SK-N-SH (cell line): ENCODE results near the gene PLCB1. TPM values are rescaled to one million over a fixed set of nuclear protein-coding genes. Genes with fewer than 3 reads are reported as not detected.
"Not testable (repeated sequence)": the region's sequence is repeated elsewhere in the genome, so short reads cannot be mapped to it uniquely, and the experiment has no call there.

Source experiments
- CTCF ChIA-PET: fragments of 300-600, 350-600 bp; formaldehyde crosslinking; extraction: SDS; loops from one replicate; lab custom pipeline; 2021; lab: Yijun Ruan, JAX
- POLR2A ChIA-PET: fragments of 350-600 bp; sonication (Branson Sonifier 250); formaldehyde crosslinking; extraction: SDS; loops from one replicate; lab custom pipeline; 2020; ENCODE audit warnings: antibody characterized with exemption, inconsistent platforms; lab: Yijun Ruan, JAX
- DNase-seq: peaks from one replicate; pipeline ENCODE4 v3.0.0; 2012
- H2AFZ ChIP-seq: fragments of 200-600 bp; sonication (generic); 2 replicates; pipeline ENCODE4 v1.8.1; 2016; ENCODE audit warnings: antibody characterized with exemption, mild to moderate bottlenecking, low read depth
- H3F3A ChIP-seq: fragments of 200-600 bp; sonication (generic); replicated peaks from 2 replicates; pipeline ENCODE3; 2016; ENCODE audit warnings: antibody characterized with exemption, mild to moderate bottlenecking; ENCODE audit not compliant: insufficient read depth
- H3K27ac ChIP-seq, 2 experiments: fragments of 200-500 bp in 1 of 2; fragments of 200-600 bp in 1 of 2; sonication (Bioruptor generic) in 1 of 2; sonication (generic), shearing (Covaris generic) in 1 of 2; 2 replicates each; pipeline versions ENCODE4 v1.5.1 to v1.6.1; 2014 to 2016; ENCODE audit warnings: low read depth in 2 of 2, inconsistent platforms in 1 of 2, low read length in 1 of 2, mild to moderate bottlenecking in 1 of 2, mixed read lengths in 1 of 2
- H3K27me3 ChIP-seq: fragments of 200-600 bp; sonication (generic), shearing (Covaris generic); 2 replicates; pipeline ENCODE4 v1.6.1; 2016; ENCODE audit warnings: mixed run types; ENCODE audit not compliant: insufficient read depth
- H3K36me3 ChIP-seq, 2 experiments: fragments of 200-500 bp in 1 of 2; fragments of 200-600 bp in 1 of 2; sonication (Bioruptor generic) in 1 of 2; sonication (generic) in 1 of 2; replicated peaks in 1 of 2; 2 replicates each; pipeline versions ENCODE3 to v1.5.1; 2014 to 2016; ENCODE audit warnings: low read length in 1 of 2, mild to moderate bottlenecking in 1 of 2; ENCODE audit not compliant: insufficient read depth in 2 of 2, control insufficient read depth in 1 of 2
- H3K4me1 ChIP-seq, 2 experiments: fragments of 200-500 bp in 1 of 2; fragments of 200-600 bp in 1 of 2; sonication (Bioruptor generic) in 1 of 2; sonication (generic), shearing (Covaris generic) in 1 of 2; 2 replicates each; pipeline versions ENCODE4 v1.5.1 to v1.6.1; 2014 to 2016; ENCODE audit warnings: low read depth in 1 of 2, low read length in 1 of 2, mixed run types in 1 of 2; ENCODE audit not compliant: insufficient read depth in 2 of 2, control insufficient read depth in 1 of 2
- H3K4me2 ChIP-seq: fragments of 200-600 bp; sonication (generic), shearing (Covaris generic); 2 replicates; pipeline ENCODE4 v1.6.1; 2017; ENCODE audit warnings: mixed run types
- H3K4me3 ChIP-seq, 2 experiments: fragments of 200-500 bp in 1 of 2; fragments of 200-600 bp in 1 of 2; sonication (Bioruptor generic) in 1 of 2; sonication (generic), shearing (Covaris generic) in 1 of 2; 2 replicates each; pipeline versions ENCODE4 v1.5.1 to v1.8.1; 2014 to 2016; ENCODE audit warnings: low read depth in 2 of 2, inconsistent platforms in 1 of 2, low read length in 1 of 2, mild to moderate bottlenecking in 1 of 2, mixed read lengths in 1 of 2, moderate library complexity in 1 of 2
- H3K79me2 ChIP-seq: fragments of 200-600 bp; sonication (generic); 2 replicates; pipeline ENCODE4 v1.8.1; 2017; ENCODE audit warnings: mild to moderate bottlenecking; ENCODE audit not compliant: insufficient read depth
- H3K9ac ChIP-seq: fragments of 200-600 bp; sonication (generic); 2 replicates; pipeline ENCODE4 v1.6.1; 2017; ENCODE audit warnings: mixed run types
- H3K9me2 ChIP-seq: fragments of 200-600 bp; sonication (generic); 2 replicates; pipeline ENCODE4 v1.6.1; 2017; ENCODE audit warnings: mixed run types
- H3K9me3 ChIP-seq: fragments of 200-600 bp; sonication (generic); 2 replicates; pipeline ENCODE4 v1.6.1; 2017; ENCODE audit warnings: mixed run types, mild to moderate bottlenecking, moderate library complexity
- H4K20me1 ChIP-seq: fragments of 200-600 bp; sonication (generic); 2 replicates; pipeline ENCODE4 v1.6.1; 2017; ENCODE audit warnings: mild to moderate bottlenecking, mixed run types; ENCODE audit not compliant: insufficient read depth
- GABPA ChIP-seq: IDR thresholded peaks from 2 replicates; pipeline ENCODE4 v1.4.0; 2012; ENCODE audit warnings: low read depth, mild to moderate bottlenecking
- NFIC ChIP-seq: IDR thresholded peaks from 2 replicates; pipeline ENCODE4 v1.4.0; 2012; ENCODE audit warnings: borderline replicate concordance
- POLR2AphosphoS5 ChIP-seq: IDR thresholded peaks from 2 replicates; pipeline ENCODE4 v1.6.1; 2012; ENCODE audit warnings: low read depth, low read length
- TAF1 ChIP-seq: IDR thresholded peaks from 2 replicates; pipeline ENCODE4 v1.6.1; 2012; ENCODE audit warnings: low read depth, mild to moderate bottlenecking, low read length, moderate library complexity, borderline replicate concordance
- WGBS: methylation state at CpG from one replicate; pipeline ENCODE4 v1.1.6; 2017; ENCODE audit warnings: low lambda C conversion rate; 5-methylcytosine and 5-hydroxymethylcytosine counted together
- polyA plus RNA-seq, 3 experiments: library from polyadenylated mRNA; depleted of rRNA; stranded (reverse); fragments of >200 nt; gene quantifications; 2 replicates each; pipeline ENCODE4 v1.2.3, GENCODE V29; 2012
- TF ChIP-seq, protein P1 (sequence below): IDR thresholded peaks from 2 replicates; pipeline ENCODE4 v1.4.0; 2012; ENCODE audit warnings: low read depth, borderline replicate concordance
- TF ChIP-seq, protein P2 (sequence below): IDR thresholded peaks from 2 replicates; pipeline ENCODE4 v1.4.0; 2012; ENCODE audit warnings: low read depth, borderline replicate concordance
- TF ChIP-seq, protein P3 (sequence below): IDR thresholded peaks from 2 replicates; pipeline ENCODE4; 2012

The PLCB1 gene
- polyA plus RNA-seq, 1 of the 3 experiments (the other 2 are of a cell fraction): 10.5 TPM

DNA sequence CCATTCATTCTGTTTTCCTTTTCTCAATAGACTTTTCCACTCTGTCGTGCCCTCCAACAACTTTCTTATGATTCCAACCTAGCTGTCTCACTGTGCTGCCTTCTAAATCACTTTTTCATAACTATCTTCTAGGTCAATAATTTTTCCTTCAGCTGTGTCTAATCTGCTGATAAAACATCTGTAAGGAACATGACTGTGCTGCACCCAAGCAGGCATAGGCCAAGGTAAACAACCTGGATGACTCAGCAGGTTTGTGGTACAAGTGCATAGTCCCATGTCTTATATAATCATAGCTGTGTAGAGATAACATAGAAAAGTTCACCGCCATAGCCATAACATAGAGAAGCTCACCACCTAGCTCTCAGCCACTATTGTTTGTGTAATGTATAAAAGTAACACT, 332.3 kb downstream of the PLCB1 start:
- no peak for DNase-seq
- 84% methylated on average over 2 of the region's 2 CpGs for WGBS
- no peaks in the 10 kb centered on the region for H3F3A ChIP-seq
- CTCF ChIA-PET: interaction anchor here (1.0 kb wide), 1 partner anchor 18 kb away, joined by 3 read pairs; no protein-coding TSS in a partner anchor
- H3K9me2 ChIP-seq: no peaks in the 10 kb centered on the region
- TF ChIP-seq, protein P1, sequence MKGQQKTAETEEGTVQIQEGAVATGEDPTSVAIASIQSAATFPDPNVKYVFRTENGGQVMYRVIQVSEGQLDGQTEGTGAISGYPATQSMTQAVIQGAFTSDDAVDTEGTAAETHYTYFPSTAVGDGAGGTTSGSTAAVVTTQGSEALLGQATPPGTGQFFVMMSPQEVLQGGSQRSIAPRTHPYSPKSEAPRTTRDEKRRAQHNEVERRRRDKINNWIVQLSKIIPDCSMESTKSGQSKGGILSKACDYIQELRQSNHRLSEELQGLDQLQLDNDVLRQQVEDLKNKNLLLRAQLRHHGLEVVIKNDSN: no peak
- TF ChIP-seq TAF1 (no peak), POLR2AphosphoS5 (no peak)
- TF ChIP-seq, protein P2, sequence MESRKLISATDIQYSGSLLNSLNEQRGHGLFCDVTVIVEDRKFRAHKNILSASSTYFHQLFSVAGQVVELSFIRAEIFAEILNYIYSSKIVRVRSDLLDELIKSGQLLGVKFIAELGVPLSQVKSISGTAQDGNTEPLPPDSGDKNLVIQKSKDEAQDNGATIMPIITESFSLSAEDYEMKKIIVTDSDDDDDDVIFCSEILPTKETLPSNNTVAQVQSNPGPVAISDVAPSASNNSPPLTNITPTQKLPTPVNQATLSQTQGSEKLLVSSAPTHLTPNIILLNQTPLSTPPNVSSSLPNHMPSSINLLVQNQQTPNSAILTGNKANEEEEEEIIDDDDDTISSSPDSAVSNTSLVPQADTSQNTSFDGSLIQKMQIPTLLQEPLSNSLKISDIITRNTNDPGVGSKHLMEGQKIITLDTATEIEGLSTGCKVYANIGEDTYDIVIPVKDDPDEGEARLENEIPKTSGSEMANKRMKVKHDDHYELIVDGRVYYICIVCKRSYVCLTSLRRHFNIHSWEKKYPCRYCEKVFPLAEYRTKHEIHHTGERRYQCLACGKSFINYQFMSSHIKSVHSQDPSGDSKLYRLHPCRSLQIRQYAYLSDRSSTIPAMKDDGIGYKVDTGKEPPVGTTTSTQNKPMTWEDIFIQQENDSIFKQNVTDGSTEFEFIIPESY: no peak
- TF ChIP-seq, protein P3, sequence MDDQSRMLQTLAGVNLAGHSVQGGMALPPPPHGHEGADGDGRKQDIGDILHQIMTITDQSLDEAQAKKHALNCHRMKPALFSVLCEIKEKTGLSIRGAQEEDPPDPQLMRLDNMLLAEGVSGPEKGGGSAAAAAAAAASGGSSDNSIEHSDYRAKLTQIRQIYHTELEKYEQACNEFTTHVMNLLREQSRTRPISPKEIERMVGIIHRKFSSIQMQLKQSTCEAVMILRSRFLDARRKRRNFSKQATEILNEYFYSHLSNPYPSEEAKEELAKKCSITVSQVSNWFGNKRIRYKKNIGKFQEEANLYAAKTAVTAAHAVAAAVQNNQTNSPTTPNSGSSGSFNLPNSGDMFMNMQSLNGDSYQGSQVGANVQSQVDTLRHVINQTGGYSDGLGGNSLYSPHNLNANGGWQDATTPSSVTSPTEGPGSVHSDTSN: no peak
- TF ChIP-seq, all 33 proteins: peak for 0
- Histone ChIP-seq H3K4me3 (no peak overlapping the region), H3K79me2 (peaks cover 7% of the 10 kb centered on the region; the same call in 1 of the 2 replicates), H3K36me3 (peaks cover 0 to 7% of the 10 kb centered on the region in 2 experiments), H2AFZ (no peak overlapping the region), H3K4me1 (no peaks in the 10 kb centered on the region), H3K9ac (no peak overlapping the region), H3K9me3 (0 out of 2 replicates have a peak, but pooled peaks cover 3% of the 10 kb centered on the region), H4K20me1 (no peaks in the 10 kb centered on the region), H3K27ac (no peak overlapping the region), H3K27me3 (no peaks in the 10 kb centered on the region), H3K4me2 (no peak overlapping the region)
- POLR2A ChIA-PET: no interaction called here

DNA sequence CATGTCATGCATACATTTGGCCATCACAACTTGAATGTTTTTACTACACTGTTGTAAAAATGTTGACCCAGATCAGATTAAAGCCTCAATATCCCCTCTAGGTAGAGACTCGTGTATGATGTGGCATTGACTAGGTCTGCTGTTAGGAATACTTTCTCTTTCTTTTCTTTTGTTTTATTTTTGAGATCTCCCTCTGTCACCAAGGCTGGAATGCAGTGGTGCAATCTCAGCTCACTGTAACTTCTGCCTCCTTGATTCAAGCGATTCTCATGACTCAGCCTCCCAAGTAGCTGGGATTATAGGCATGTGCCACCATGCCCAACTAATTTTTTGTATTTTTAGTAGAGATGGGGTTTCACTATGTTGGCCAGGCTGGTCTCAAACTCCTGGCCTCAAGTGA, 334.7 kb downstream of the PLCB1 start:
- H3F3A ChIP-seq, H3K27ac ChIP-seq, POLR2A ChIA-PET, DNase-seq, H3K4me3 ChIP-seq, H3K4me1 ChIP-seq, H2AFZ ChIP-seq, H3K27me3 ChIP-seq, H3K9ac ChIP-seq, H3K79me2 ChIP-seq, H3K4me2 ChIP-seq, H3K9me2 ChIP-seq, H4K20me1 ChIP-seq, H3K9me3 ChIP-seq, H3K36me3 ChIP-seq: not testable (repeated sequence)
- WGBS: 71% methylated on average over 2 of the region's 2 CpGs
- CTCF ChIA-PET: interaction anchor here (1.2 kb wide), 1 partner anchor 53 kb away, joined by 3 read pairs; no protein-coding TSS in a partner anchor

DNA sequence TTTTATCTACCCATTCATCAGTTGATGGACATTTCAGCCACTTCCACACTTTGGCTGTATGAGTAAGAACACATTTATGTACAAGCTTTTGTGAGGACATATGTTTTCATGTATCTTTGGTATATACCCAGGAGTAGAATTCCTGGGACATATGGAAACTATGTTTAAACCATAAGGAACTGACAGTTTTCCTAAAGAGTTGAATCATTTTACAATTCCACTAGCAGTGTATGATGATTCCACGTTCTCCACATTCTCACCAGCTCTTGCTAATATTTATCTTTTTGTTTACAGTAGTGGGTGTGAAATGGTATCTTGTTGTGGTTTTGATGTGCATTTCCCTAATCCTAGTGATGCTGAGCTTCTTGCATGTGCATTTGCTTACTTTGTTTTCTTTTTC, 338.1 kb downstream of the PLCB1 start:
- Histone ChIP-seq H3K27me3 (no peaks in the 10 kb centered on the region), H3K4me3 (no peak overlapping the region), H3K9me3 (no peaks in the 10 kb centered on the region), H3K27ac (no peak overlapping the region), H3F3A (no peaks in the 10 kb centered on the region), H3K36me3 (no peaks in the 10 kb centered on the region), H3K9ac (no peak overlapping the region), H2AFZ (no peak overlapping the region), H3K4me1 (peaks cover 6% of the 10 kb centered on the region in 2 experiments; a peak in 3 of 4 replicates), H3K79me2 (no peaks in the 10 kb centered on the region), H3K4me2 (no peak overlapping the region), H3K9me2 (no peaks in the 10 kb centered on the region), H4K20me1 (no peaks in the 10 kb centered on the region)
- ChIA-PET POLR2A (no interaction called here), CTCF (interaction anchor here (1.0 to 1.7 kb wide), 2 partner anchors 251 to 252 kb away, joined by 3 to 5 read pairs; no protein-coding TSS in a partner anchor)
- DNase-seq: no peak
- no peak for TF ChIP-seq GABPA
- TF ChIP-seq, protein P3: no peak
- no peak for TF ChIP-seq NFIC
- 78% methylated on average over 1 of the region's 1 CpG for WGBS
